RWPE2 (cell line): ENCODE data around the gene SYCE3.

Experiments
- ATAC-seq: fragments of 200-7000 bp; cut with Tn5 transposase; 3 replicates; pipeline ENCODE4 v1.9.1; 2021; ENCODE audit warnings: low read depth
- DNase-seq: peaks from one replicate; pipeline ENCODE4 v3.0.0-alpha.2; 2020; ENCODE audit warnings: low spot score
- H3K27ac ChIP-seq: fragments of 450-650 bp; 2 replicates; pipeline ENCODE4 v1.5.1; 2017; ENCODE audit warnings: mild to moderate bottlenecking; ENCODE audit not compliant: poor library complexity, severe bottlenecking
- H3K27me3 ChIP-seq: fragments of 250-450 bp; sonication (Bioruptor Pico); 2 replicates; pipeline ENCODE4 v1.5.1; 2021; ENCODE audit warnings: mild to moderate bottlenecking, moderate library complexity; ENCODE audit not compliant: insufficient read depth, poor library complexity, severe bottlenecking
- H3K36me3 ChIP-seq: fragments of 250-450 bp; sonication (Bioruptor Pico); 2 replicates; pipeline ENCODE4 v1.5.1; 2020; ENCODE audit warnings: low read depth, mild to moderate bottlenecking, moderate library complexity
- H3K4me1 ChIP-seq: fragments of 250-450 bp; sonication (Bioruptor Pico); 2 replicates; pipeline ENCODE4 v1.5.1; 2021; ENCODE audit warnings: mild to moderate bottlenecking, moderate library complexity; ENCODE audit not compliant: insufficient read depth, poor library complexity, severe bottlenecking
- H3K4me3 ChIP-seq: fragments of 250-450 bp; sonication (Bioruptor Pico); 2 replicates; pipeline ENCODE4 v1.5.1; 2021; ENCODE audit warnings: mild to moderate bottlenecking, moderate library complexity; ENCODE audit not compliant: severe bottlenecking
- H3K9me3 ChIP-seq: fragments of 250-450 bp; sonication (Bioruptor Pico); 2 replicates; pipeline ENCODE4 v1.5.1; 2021; ENCODE audit warnings: mild to moderate bottlenecking, moderate library complexity; ENCODE audit not compliant: severe bottlenecking
- CTCF ChIP-seq: fragments of 450-650 bp; IDR thresholded peaks from one replicate; pipeline ENCODE4 v1.5.1; 2017; ENCODE audit warnings: mild to moderate bottlenecking, moderate library complexity; ENCODE audit not compliant: poor library complexity, severe bottlenecking

SYCE3 gene

GRCh38 chr22:50600538-50600937 lies 37.8 kb upstream of the SYCE3 start, which contains the start of gene MAPK8IP2:
Gene MAPK8IP2 (plus strand): TSS chr22:50600793. CDS start chr22:50600819, 26 bp downstream.
- H3K27ac ChIP-seq = no peak within 1 kb of the TSS
- peak within 1 kb of the TSS; percentile 21 for H3K4me3 ChIP-seq
- DNase-seq (no peak), ATAC-seq (peak; percentile 27; the same call in 1 of the 3 replicates)
- H3K9me3 ChIP-seq = no peaks in the 10 kb centered on the region
- peaks cover 35% of the 10 kb centered on the region for H3K27me3 ChIP-seq
- H3K4me1 ChIP-seq = no peaks in the 10 kb centered on the region
- H3K36me3 ChIP-seq = no peaks in the 10 kb centered on the region
- TF ChIP-seq CTCF = no peak

- Histone ChIP-seq H3K36me3 (no peaks in the 10 kb centered on the region), H3K4me1 (no peaks in the 10 kb centered on the region), H3K9me3 (no peaks in the 10 kb centered on the region), H3K4me3 (peak overlapping the region; percentile 15), H3K27ac (no peak overlapping the region), H3K27me3 (peaks cover 35% of the 10 kb centered on the region)
- no peak for TF ChIP-seq CTCF
- peak; percentile 71 for ATAC-seq
- DNase-seq = peak; percentile 65
Observed at GRCh38 chr22:50599816-50600455, 37.2 kb upstream of the SYCE3 start.

- Histone ChIP-seq H3K9me3 (no peaks in the 10 kb centered on the region), H3K36me3 (no peaks in the 10 kb centered on the region; the same call in 1 of the 2 replicates), H3K4me3 (no peak overlapping the region), H3K4me1 (no peaks in the 10 kb centered on the region), H3K27ac (no peak overlapping the region), H3K27me3 (peaks cover 15% of the 10 kb centered on the region)
- ATAC-seq (no peak), DNase-seq (no peak)
- TF ChIP-seq CTCF = no peak
Observed at GRCh38 chr22:50597097-50597496, 34.4 kb upstream of the SYCE3 start.

GRCh38 chr22:50595189-50595588 lies 32.5 kb upstream of the SYCE3 start:
- ATAC-seq = no peak
- Histone ChIP-seq H3K9me3 (no peaks in the 10 kb centered on the region), H3K27me3 (peaks cover 7% of the 10 kb centered on the region), H3K4me1 (no peaks in the 10 kb centered on the region), H3K36me3 (no peaks in the 10 kb centered on the region; the same call in 1 of the 2 replicates), H3K4me3 (no peak overlapping the region), H3K27ac (no peak overlapping the region)
- DNase-seq = no peak
- TF ChIP-seq CTCF = no peak

- H3K9me3 ChIP-seq = no peaks in the 10 kb centered on the region
- no peak for ATAC-seq
- no peaks in the 10 kb centered on the region; the same call in 1 of the 2 replicates for H3K36me3 ChIP-seq
- H3K4me1 ChIP-seq = peaks cover 4% of the 10 kb centered on the region
- H3K27me3 ChIP-seq = no peaks in the 10 kb centered on the region
- H3K4me3 ChIP-seq = no peak overlapping the region
- no peak for TF ChIP-seq CTCF
- DNase-seq = no peak
- no peak overlapping the region for H3K27ac ChIP-seq
Observed at GRCh38 chr22:50587407-50587806, 24.7 kb upstream of the SYCE3 start.
